Activated B cell treated with CpG ODN at 0.5 μM for 24 hours (primary cell): ENCODE data around the gene MOB2. TPM values are rescaled to one million over a fixed set of nuclear protein-coding genes. Genes with fewer than 3 reads are reported as not detected.

ENCODE experiments used
- ATAC-seq: fragments of 200-7000 bp; cut with Tn5 transposase; one replicate; pipeline ENCODE4 v1.10.0; 2021; ENCODE audit warnings: low read depth, mild to moderate bottlenecking, moderate library complexity
- CTCF ChIA-PET: fragments of 350-600 bp; sonication (Branson Sonifier 250); formaldehyde crosslinking; loops from one replicate; lab custom pipeline; 2021; ENCODE audit warnings: antibody characterized with exemption; lab: Charles Lee
- POLR2A ChIA-PET: fragments of 350-600 bp; sonication (Branson Sonifier 250); formaldehyde crosslinking; loops from one replicate; lab custom pipeline; 2021; ENCODE audit warnings: antibody characterized with exemption; lab: Charles Lee
- DNase-seq: peaks from one replicate; pipeline ENCODE4 v3.0.0; 2022
- H3K27ac Mint-ChIP-seq: one replicate; pipeline ENCODE4 v1.8.0; 2020; ENCODE audit warnings: mixed read lengths
- H3K27me3 Mint-ChIP-seq: one replicate; pipeline ENCODE4 v1.8.0; 2021; ENCODE audit warnings: mixed read lengths
- H3K36me3 Mint-ChIP-seq: one replicate; pipeline ENCODE4 v1.8.0; 2021; ENCODE audit warnings: low read depth, mixed read lengths
- H3K4me1 Mint-ChIP-seq: one replicate; pipeline ENCODE4 v1.8.0; 2021; ENCODE audit warnings: mixed read lengths
- H3K4me3 Mint-ChIP-seq: one replicate; pipeline ENCODE4 v1.8.0; 2020; ENCODE audit warnings: mild to moderate bottlenecking, mixed read lengths
- H3K9me3 Mint-ChIP-seq: one replicate; pipeline ENCODE4 v1.8.0; 2020; ENCODE audit warnings: mixed read lengths
- intact Hi-C: fragments of 100-400 bp; cut with micrococcal nuclease; formaldehyde crosslinking; loops from one replicate; pipeline ENCODE4 v1.15.1; 2024
- total RNA-seq: library from RNA; stranded (reverse); gene quantifications from 2 replicates; pipeline ENCODE4 v1.2.3, GENCODE V29; 2022
- TF ChIP-seq, protein P1 (sequence below): fragments of 200-600 bp; IDR thresholded peaks from one replicate; pipeline ENCODE4 v1.8.0; 2022; ENCODE audit warnings: antibody characterized with exemption, mild to moderate bottlenecking

Gene MOB2
- total RNA-seq, 1 donor from 2014 or later: 29.5 TPM

DNA sequence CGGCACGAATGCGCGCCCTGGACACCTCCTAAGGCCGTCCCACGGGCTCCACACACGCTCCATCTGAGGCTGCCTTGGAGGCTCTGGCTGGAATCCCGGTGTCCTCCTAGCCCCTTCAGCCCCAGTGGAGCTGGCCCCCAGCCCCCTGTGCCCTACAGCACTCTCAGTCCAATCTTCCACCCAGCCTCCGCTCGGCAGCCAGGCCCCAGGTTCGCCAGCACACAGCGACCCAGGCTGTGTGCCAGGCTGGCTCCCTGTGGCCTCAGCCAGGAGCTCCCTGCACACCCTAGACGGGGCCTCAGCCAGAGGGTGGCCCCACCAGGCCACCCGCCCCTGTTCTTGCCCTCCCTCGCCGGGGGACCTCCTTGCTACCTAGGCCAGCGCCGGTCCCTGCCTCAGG lies 18.6 kb downstream of the MOB2 start:
- H3K27me3 Mint-ChIP-seq: no peaks in the 10 kb centered on the region
- no peaks in the 10 kb centered on the region for H3K4me1 Mint-ChIP-seq
- ATAC-seq (no peak), DNase-seq (no peak)
- intact Hi-C loops: no loop called here
- TF ChIP-seq, protein P1, sequence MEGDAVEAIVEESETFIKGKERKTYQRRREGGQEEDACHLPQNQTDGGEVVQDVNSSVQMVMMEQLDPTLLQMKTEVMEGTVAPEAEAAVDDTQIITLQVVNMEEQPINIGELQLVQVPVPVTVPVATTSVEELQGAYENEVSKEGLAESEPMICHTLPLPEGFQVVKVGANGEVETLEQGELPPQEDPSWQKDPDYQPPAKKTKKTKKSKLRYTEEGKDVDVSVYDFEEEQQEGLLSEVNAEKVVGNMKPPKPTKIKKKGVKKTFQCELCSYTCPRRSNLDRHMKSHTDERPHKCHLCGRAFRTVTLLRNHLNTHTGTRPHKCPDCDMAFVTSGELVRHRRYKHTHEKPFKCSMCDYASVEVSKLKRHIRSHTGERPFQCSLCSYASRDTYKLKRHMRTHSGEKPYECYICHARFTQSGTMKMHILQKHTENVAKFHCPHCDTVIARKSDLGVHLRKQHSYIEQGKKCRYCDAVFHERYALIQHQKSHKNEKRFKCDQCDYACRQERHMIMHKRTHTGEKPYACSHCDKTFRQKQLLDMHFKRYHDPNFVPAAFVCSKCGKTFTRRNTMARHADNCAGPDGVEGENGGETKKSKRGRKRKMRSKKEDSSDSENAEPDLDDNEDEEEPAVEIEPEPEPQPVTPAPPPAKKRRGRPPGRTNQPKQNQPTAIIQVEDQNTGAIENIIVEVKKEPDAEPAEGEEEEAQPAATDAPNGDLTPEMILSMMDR: no peak
- H3K4me3 Mint-ChIP-seq: no peak overlapping the region
- CTCF ChIA-PET: no interaction called here
- H3K27ac Mint-ChIP-seq: no peak overlapping the region
- peaks cover 44% of the 10 kb centered on the region for H3K36me3 Mint-ChIP-seq
- no peaks in the 10 kb centered on the region for H3K9me3 Mint-ChIP-seq
- POLR2A ChIA-PET: no interaction called here

- H3K4me3 Mint-ChIP-seq: no peak overlapping the region
- TF ChIP-seq, protein P1: no peak
- DNase-seq (no peak), ATAC-seq (no peak)
- intact Hi-C loops: no loop called here
- peaks cover 43% of the 10 kb centered on the region for H3K36me3 Mint-ChIP-seq
- no peaks in the 10 kb centered on the region for H3K27me3 Mint-ChIP-seq
- H3K4me1 Mint-ChIP-seq: no peaks in the 10 kb centered on the region
- no peaks in the 10 kb centered on the region for H3K9me3 Mint-ChIP-seq
- H3K27ac Mint-ChIP-seq: no peak overlapping the region
- CTCF ChIA-PET: no interaction called here
- POLR2A ChIA-PET: no interaction called here
Observed at GRCh38 chr11:1467270-1467669, 19.3 kb downstream of the MOB2 start.

DNA sequence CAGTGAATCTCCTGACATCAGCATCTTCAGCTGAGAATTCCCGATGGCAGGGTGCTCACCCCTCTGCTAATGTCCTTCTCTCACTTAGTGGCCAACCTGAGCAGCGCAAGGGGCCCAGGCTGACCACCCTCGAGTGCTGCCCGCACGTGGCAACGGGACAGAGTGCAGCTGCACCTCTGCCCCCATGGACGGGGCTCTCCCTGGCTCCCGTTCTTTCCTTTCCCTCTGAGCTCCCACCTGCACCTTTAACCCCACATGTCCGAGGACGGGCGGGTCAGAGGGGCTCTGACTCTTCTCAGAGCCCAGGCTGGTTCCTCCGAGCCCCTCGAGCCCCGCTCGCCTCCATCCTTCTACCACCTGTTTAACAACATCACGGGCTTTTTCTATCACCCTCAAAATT lies 19.8 kb downstream of the MOB2 start:
- no peaks in the 10 kb centered on the region for H3K27me3 Mint-ChIP-seq
- H3K36me3 Mint-ChIP-seq: peaks cover 42% of the 10 kb centered on the region
- no peak overlapping the region for H3K27ac Mint-ChIP-seq
- H3K9me3 Mint-ChIP-seq: no peaks in the 10 kb centered on the region
- DNase-seq: no peak
- ATAC-seq: no peak
- TF ChIP-seq, protein P1: no peak
- H3K4me3 Mint-ChIP-seq: no peak overlapping the region
- intact Hi-C loops: no loop called here
- no peaks in the 10 kb centered on the region for H3K4me1 Mint-ChIP-seq
- CTCF ChIA-PET: no interaction called here
- POLR2A ChIA-PET: no interaction called here

DNA sequence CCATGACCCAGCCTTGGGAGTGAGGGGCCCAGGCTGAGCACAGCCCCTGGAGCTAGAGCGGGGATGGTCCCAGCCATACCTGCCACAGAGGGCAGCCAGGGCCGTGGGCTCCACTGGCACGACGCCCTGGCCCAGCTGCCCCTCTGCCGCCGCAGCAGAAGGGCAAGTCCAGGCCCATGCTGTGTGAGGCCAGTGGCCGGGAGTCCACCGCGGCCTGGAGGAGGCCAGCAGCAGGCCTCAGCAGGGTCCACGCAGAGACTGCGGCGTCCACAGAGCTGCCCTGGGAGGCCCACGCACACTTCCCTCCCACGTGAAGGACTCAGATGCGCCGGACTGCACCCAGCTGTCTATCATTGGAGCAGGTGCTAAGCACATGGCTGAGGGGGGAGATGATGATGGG lies 23.5 kb downstream of the MOB2 start:
- H3K27me3 Mint-ChIP-seq: no peaks in the 10 kb centered on the region
- intact Hi-C loops: no loop called here
- TF ChIP-seq, protein P1: no peak
- H3K4me1 Mint-ChIP-seq: no peaks in the 10 kb centered on the region
- H3K27ac Mint-ChIP-seq: no peak overlapping the region
- ChIA-PET POLR2A (interaction anchor here (0.5 kb wide), 1 partner anchor 126 kb away, joined by 3 read pairs; no protein-coding TSS in a partner anchor), CTCF (no interaction called here)
- ATAC-seq (no peak), DNase-seq (no peak)
- peaks cover 18% of the 10 kb centered on the region for H3K36me3 Mint-ChIP-seq
- no peak overlapping the region for H3K4me3 Mint-ChIP-seq
- H3K9me3 Mint-ChIP-seq: no peaks in the 10 kb centered on the region

- Mint-ChIP-seq H3K4me1 (no peaks in the 10 kb centered on the region), H3K27ac (no peak overlapping the region), H3K9me3 (no peaks in the 10 kb centered on the region), H3K4me3 (no peak overlapping the region), H3K27me3 (no peaks in the 10 kb centered on the region), H3K36me3 (peaks cover 18% of the 10 kb centered on the region)
- DNase-seq (no peak), ATAC-seq (no peak)
- intact Hi-C loops: no loop called here
- TF ChIP-seq, protein P1: no peak
- ChIA-PET POLR2A (no interaction called here), CTCF (no interaction called here)
Observed at GRCh38 chr11:1462698-1462975, 23.9 kb downstream of the MOB2 start.
